ENCODE measurements around the gene INO80.
A peak's percentile ranks its signal among the peaks of the same experiment; 100 is the strongest.
"Not testable (repeated sequence)": the region's sequence is repeated elsewhere in the genome, so short reads cannot be mapped to it uniquely, and the experiment has no call there.

The INO80 gene, protein sequence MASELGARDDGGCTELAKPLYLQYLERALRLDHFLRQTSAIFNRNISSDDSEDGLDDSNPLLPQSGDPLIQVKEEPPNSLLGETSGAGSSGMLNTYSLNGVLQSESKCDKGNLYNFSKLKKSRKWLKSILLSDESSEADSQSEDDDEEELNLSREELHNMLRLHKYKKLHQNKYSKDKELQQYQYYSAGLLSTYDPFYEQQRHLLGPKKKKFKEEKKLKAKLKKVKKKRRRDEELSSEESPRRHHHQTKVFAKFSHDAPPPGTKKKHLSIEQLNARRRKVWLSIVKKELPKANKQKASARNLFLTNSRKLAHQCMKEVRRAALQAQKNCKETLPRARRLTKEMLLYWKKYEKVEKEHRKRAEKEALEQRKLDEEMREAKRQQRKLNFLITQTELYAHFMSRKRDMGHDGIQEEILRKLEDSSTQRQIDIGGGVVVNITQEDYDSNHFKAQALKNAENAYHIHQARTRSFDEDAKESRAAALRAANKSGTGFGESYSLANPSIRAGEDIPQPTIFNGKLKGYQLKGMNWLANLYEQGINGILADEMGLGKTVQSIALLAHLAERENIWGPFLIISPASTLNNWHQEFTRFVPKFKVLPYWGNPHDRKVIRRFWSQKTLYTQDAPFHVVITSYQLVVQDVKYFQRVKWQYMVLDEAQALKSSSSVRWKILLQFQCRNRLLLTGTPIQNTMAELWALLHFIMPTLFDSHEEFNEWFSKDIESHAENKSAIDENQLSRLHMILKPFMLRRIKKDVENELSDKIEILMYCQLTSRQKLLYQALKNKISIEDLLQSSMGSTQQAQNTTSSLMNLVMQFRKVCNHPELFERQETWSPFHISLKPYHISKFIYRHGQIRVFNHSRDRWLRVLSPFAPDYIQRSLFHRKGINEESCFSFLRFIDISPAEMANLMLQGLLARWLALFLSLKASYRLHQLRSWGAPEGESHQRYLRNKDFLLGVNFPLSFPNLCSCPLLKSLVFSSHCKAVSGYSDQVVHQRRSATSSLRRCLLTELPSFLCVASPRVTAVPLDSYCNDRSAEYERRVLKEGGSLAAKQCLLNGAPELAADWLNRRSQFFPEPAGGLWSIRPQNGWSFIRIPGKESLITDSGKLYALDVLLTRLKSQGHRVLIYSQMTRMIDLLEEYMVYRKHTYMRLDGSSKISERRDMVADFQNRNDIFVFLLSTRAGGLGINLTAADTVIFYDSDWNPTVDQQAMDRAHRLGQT (N-terminal part only)

DNA sequence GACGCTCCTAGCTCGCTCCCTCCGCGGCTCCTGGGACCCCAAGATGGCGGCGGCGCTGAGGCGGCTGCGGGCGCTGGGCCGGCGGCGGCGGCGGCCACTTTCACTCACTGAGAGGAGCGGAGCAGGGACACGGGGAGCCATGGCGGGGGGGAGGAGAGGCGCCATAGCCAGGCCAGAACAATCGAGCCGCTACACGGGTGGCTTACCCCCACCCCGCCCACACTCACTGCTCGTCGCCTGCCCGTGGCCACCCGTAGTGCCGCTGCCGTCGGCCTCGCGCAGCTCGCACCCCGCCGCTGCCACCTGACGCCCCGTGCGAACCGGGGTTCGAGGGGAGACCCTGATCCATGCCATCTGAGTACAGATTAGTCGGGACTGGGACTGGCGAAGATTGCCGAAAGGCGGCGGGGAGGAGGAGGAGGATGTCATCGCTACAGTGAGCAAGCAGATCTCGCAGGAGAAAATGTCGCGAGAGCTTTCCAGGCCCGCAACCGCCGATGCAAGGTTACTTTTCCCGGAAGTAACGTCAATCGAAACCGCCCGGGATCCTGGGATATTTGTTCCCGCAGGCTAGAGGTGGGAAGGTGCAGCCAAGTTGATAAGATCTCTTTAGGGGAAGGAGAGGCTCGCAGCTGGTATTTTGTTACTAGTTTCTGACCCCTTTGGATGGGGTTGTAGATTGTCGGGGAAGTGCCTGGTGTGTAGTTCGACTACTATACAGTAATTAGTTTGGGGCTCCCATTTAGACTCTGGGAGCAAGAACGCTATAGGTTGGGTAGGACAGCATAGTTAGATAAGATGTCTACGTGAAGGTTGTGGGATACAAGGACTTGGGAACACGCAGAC, at the start of gene INO80:
Gene INO80 (minus strand): TSS at position 165 of the 846 bp plus-strand sequence. CDS start 19,970 bp downstream, outside the sequence.
- DNase-seq = peak; percentile 98

GRCh38 chr15:41161736-41162135, 45.7 kb upstream of the INO80 start:
- no peak for DNase-seq

DNA sequence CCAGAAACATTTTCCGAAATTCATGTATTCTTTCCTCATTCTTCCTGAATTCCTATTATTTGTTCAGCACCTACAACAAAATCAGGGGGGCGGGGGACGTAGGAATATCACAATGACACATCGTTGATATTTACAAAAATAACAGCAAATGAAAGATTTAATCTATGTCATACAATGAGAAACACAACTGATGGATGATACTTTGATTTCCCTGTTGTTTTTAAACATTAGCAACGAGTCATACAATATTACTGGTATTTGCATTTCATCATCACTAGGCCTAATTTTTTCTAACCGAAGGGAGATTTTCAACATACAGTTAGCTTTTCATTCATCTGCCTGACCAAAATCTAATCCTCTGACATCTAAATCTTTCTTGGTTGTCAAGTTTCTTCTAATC, 45.3 kb upstream of the INO80 start:
- DNase-seq = no peak

GRCh38 chr15:41160639-41161315, 44.7 kb upstream of the INO80 start:
- DNase-seq = no peak

DNA sequence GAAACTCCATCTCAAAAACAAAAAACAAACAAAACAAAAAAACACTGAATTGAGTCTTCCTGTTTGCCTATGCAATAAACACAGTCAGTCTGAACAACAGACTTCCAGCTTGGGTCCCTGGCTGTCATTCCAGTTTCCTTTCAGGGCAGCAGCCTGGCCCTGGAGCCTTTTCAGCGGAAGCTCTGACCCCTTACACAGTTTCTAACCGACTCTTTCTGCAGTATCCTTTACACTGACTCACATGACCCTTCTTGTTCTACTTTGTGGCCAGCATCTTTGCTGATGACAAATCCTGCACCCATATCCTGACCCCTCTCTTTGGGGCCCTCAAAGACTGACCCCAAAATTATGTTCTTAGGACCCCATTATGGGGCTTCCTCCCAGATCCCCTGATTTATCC, 38.3 kb upstream of the INO80 start:
- no peak for DNase-seq

DNA sequence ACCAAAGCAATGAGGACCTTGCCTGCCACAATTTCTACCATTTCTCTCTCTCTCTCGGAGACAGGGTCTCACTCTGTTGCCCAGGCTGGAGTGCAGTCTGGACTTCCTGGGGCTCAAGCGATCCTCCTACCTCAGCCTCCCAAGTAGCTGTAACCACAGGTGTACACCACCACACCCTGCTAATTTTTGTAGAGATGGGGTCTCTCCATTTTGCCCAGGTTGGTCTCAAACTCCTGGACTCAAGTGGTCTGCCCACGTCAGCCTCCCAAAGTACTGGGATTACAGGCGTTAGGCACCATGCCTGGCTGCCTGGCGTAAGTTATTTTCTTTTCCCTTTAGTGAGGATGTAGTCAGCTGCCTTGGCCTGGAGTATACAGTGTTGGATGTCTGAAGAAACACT, 37.7 kb upstream of the INO80 start:
- no peak for DNase-seq

DNA sequence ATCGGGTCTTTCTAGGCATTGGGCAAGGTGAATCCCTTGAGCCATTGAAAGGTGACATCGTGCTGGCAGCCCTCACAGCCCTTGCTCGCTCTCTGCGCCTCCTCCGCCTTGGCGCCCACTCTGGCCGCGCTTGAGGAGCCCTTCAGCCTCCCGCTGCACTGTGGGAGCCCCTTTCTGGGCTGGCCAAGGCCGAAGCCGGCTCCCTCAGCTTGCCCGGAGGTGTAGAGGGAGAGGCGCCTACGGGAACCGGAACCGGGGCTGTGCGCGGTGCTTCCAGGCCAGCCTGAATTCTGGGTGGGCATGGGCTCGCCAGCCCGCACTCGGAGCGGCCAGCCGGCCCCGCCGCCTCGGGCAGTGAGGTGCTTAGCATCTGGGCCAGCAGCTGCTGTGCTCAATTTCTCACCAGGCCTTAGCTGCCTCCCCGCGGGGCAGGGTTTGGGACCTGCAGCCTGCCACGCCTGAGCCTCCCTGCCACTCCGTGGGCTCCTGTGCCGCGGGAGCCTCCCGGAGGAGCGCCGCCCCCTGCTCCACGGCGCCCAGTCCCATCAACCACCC, 35.4 kb upstream of the INO80 start:
- no peak for DNase-seq

GRCh38 chr15:41150279-41150678, 34.2 kb upstream of the INO80 start:
- no peak for DNase-seq

GRCh38 chr15:41148065-41148464, 32.0 kb upstream of the INO80 start:
- DNase-seq = no peak

- DNase-seq = no peak
These were observed 23.5 kb upstream of the INO80 start for GRCh38 chr15:41139619-41140018.

GRCh38 chr15:41139112-41139511, 23.0 kb upstream of the INO80 start:
- DNase-seq = not testable (repeated sequence)

DNA sequence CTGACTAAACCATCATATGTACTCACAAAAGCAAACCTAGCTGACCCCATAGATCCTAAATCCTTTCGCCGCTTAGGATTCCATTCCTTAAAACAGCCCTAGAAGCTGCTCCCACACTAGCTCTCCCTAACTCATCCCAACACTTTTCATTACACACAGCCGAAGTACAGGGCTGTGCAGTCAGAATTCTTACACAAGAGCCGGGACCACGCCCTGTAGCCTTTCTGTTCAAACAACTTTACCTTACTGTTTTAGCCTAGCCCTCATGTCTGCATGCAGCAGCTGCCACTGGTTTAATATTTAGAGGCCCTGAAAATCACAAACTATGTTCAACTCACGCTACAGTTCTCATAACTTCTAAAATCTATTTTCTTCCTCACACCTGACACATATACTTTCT, 19.5 kb upstream of the INO80 start:
- not testable (repeated sequence) for DNase-seq

DNA sequence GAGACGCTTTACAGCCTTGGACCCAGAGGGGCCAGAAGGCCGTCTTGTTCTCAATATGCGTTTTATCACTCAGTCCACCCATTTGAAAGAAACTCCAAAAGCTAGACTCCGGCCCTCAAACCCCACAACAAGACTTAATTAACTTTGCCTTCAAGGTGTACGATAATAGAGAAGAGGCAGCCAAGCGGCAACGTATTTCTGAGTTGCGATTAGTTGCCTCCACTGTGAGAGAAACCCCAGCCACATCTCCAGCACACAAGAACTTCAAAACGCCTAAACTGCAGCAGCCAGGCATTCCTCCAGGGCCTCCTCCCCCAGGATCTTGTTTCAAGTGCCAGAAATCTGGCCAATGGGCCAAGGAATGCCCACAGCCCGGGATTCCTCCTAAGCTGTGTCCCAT, 17.4 kb upstream of the INO80 start:
- DNase-seq = no peak

- not testable (repeated sequence) for DNase-seq
These were observed 16.0 kb upstream of the INO80 start for GRCh38 chr15:41132094-41132493.

DNA sequence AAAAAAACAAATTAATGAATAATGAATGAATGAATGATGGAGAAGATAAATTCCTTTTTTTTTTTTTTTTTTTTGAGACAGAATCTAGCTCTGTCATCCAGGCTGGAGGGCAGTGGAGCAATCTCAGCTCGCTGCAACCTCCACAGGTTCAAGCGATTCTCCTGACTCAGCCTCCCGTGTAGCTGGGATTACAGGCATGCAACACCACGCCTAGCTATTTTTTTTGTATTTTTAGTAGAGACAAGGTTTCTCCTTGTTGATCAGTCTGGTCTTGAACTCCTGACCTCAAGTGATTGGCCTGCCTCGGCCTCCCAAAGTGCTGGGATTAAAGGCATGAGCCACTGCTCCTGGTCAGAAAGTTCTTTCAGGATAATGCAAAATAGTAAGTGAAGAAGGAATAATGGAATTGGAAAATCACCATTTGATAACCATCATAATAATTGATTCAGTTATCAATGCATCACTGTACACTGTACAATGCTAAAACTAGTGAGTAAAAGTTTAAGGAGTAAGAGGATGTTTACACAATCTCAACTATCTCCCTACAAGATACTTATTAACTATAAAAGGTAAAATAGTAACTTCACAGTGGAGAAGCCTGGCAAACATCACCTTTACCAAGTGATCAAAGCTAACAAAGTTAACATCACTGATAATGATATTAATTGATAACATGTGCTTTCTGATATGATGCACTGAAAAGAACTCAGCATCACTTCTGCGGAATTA, 12.3 kb upstream of the INO80 start:
- DNase-seq = no peak

DNA sequence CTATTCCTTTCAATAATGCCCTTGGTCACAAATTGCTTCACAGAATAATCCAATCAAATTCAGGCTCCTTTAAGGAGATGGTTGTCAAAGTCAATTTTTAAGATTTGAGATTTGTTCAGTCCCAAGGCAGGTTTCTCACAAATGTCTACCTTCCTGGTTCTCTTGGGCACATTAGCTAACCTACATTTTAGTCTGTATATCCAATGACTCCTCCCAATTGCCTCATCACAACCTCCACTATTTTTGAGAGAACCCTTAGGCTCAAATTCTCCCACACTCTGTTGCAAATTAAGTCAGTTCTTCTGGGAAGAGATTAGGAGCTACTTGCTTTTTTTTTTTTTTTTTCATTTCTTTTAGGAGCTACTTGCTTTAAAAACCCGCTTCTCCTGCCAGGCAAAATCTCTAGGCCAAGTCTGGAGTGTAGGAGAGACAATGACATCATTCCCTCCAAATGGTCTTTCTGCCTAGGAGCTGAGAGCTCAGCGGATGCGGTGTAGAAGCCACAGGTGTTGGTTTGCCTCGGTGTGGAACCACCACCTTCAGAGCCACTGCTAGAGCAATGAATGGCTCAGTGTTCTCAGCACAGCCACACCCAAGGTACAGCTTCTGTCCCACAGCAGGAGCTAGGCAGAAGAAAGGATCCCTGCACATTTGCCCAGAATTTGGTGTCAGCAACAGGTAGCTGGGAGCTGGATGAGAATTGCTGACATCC, 10.0 kb upstream of the INO80 start:
- DNase-seq = no peak

DNA sequence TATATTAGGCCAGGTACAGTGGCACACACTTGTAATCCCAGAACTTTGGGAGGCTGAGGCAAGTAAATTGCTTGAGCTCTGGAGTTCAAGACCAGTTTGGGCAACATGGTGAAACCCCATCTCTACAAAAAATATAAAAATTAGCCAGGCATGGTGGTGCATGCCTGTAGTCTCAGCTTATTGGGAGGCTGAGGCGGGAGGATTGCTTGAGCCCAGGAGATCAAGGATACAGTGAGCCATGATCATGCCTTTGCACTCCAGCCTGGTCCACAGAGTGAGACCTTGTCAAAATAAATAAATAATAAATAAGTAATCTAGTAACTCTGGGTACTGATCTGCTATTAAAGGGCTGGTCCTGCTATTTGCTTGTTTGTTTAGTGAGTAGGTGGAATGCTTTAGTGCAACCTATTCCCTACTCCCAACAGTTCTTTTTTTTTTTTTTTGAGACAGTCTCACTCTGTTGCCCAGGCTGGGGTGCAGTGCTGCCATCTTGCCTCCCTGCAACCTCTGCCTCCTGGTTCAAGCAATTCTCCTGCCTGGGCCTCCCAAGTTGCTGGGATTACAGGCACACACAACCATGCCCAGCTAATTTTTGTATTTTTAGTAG, 9.1 kb upstream of the INO80 start:
- no peak for DNase-seq

- no peak for DNase-seq
These were observed 8.0 kb upstream of the INO80 start for GRCh38 chr15:41124058-41124457.

- no peak for DNase-seq
These were observed 6.8 kb upstream of the INO80 start for GRCh38 chr15:41122849-41123248.
